SK-N-SH (cell line): ENCODE data around the gene SPRYD3. TPM values are rescaled to one million over a fixed set of nuclear protein-coding genes. Genes with fewer than 3 reads are reported as not detected.

ENCODE experiments used
- CTCF ChIA-PET: fragments of 300-600, 350-600 bp; formaldehyde crosslinking; extraction: SDS; loops from one replicate; lab custom pipeline; 2021; lab: Yijun Ruan, JAX
- POLR2A ChIA-PET: fragments of 350-600 bp; sonication (Branson Sonifier 250); formaldehyde crosslinking; extraction: SDS; loops from one replicate; lab custom pipeline; 2020; ENCODE audit warnings: antibody characterized with exemption, inconsistent platforms; lab: Yijun Ruan, JAX
- DNase-seq: peaks from one replicate; pipeline ENCODE4 v3.0.0; 2012
- H2AFZ ChIP-seq: fragments of 200-600 bp; sonication (generic); 2 replicates; pipeline ENCODE4 v1.8.1; 2016; ENCODE audit warnings: antibody characterized with exemption, mild to moderate bottlenecking, low read depth
- H3F3A ChIP-seq: fragments of 200-600 bp; sonication (generic); replicated peaks from 2 replicates; pipeline ENCODE3; 2016; ENCODE audit warnings: antibody characterized with exemption, mild to moderate bottlenecking; ENCODE audit not compliant: insufficient read depth
- H3K27ac ChIP-seq, 2 experiments: fragments of 200-500 bp in 1 of 2; fragments of 200-600 bp in 1 of 2; sonication (Bioruptor generic) in 1 of 2; sonication (generic), shearing (Covaris generic) in 1 of 2; 2 replicates each; pipeline versions ENCODE4 v1.5.1 to v1.6.1; 2014 to 2016; ENCODE audit warnings: low read depth in 2 of 2, inconsistent platforms in 1 of 2, low read length in 1 of 2, mild to moderate bottlenecking in 1 of 2, mixed read lengths in 1 of 2
- H3K27me3 ChIP-seq: fragments of 200-600 bp; sonication (generic), shearing (Covaris generic); 2 replicates; pipeline ENCODE4 v1.6.1; 2016; ENCODE audit warnings: mixed run types; ENCODE audit not compliant: insufficient read depth
- H3K36me3 ChIP-seq, 2 experiments: fragments of 200-500 bp in 1 of 2; fragments of 200-600 bp in 1 of 2; sonication (Bioruptor generic) in 1 of 2; sonication (generic) in 1 of 2; replicated peaks in 1 of 2; 2 replicates each; pipeline versions ENCODE3 to v1.5.1; 2014 to 2016; ENCODE audit warnings: low read length in 1 of 2, mild to moderate bottlenecking in 1 of 2; ENCODE audit not compliant: insufficient read depth in 2 of 2, control insufficient read depth in 1 of 2
- H3K4me1 ChIP-seq, 2 experiments: fragments of 200-500 bp in 1 of 2; fragments of 200-600 bp in 1 of 2; sonication (Bioruptor generic) in 1 of 2; sonication (generic), shearing (Covaris generic) in 1 of 2; 2 replicates each; pipeline versions ENCODE4 v1.5.1 to v1.6.1; 2014 to 2016; ENCODE audit warnings: low read depth in 1 of 2, low read length in 1 of 2, mixed run types in 1 of 2; ENCODE audit not compliant: insufficient read depth in 2 of 2, control insufficient read depth in 1 of 2
- H3K4me2 ChIP-seq: fragments of 200-600 bp; sonication (generic), shearing (Covaris generic); 2 replicates; pipeline ENCODE4 v1.6.1; 2017; ENCODE audit warnings: mixed run types
- H3K4me3 ChIP-seq, 2 experiments: fragments of 200-500 bp in 1 of 2; fragments of 200-600 bp in 1 of 2; sonication (Bioruptor generic) in 1 of 2; sonication (generic), shearing (Covaris generic) in 1 of 2; 2 replicates each; pipeline versions ENCODE4 v1.5.1 to v1.8.1; 2014 to 2016; ENCODE audit warnings: low read depth in 2 of 2, inconsistent platforms in 1 of 2, low read length in 1 of 2, mild to moderate bottlenecking in 1 of 2, mixed read lengths in 1 of 2, moderate library complexity in 1 of 2
- H3K79me2 ChIP-seq: fragments of 200-600 bp; sonication (generic); 2 replicates; pipeline ENCODE4 v1.8.1; 2017; ENCODE audit warnings: mild to moderate bottlenecking; ENCODE audit not compliant: insufficient read depth
- H3K9ac ChIP-seq: fragments of 200-600 bp; sonication (generic); 2 replicates; pipeline ENCODE4 v1.6.1; 2017; ENCODE audit warnings: mixed run types
- H3K9me2 ChIP-seq: fragments of 200-600 bp; sonication (generic); 2 replicates; pipeline ENCODE4 v1.6.1; 2017; ENCODE audit warnings: mixed run types
- H3K9me3 ChIP-seq: fragments of 200-600 bp; sonication (generic); 2 replicates; pipeline ENCODE4 v1.6.1; 2017; ENCODE audit warnings: mixed run types, mild to moderate bottlenecking, moderate library complexity
- H4K20me1 ChIP-seq: fragments of 200-600 bp; sonication (generic); 2 replicates; pipeline ENCODE4 v1.6.1; 2017; ENCODE audit warnings: mild to moderate bottlenecking, mixed run types; ENCODE audit not compliant: insufficient read depth
- CHD2 ChIP-seq: fragments of 150-350 bp; IDR thresholded peaks from 2 replicates; pipeline ENCODE4 v1.6.1; 2018; ENCODE audit warnings: low read length; ENCODE audit not compliant: partially characterized antibody
- ELF1 ChIP-seq: IDR thresholded peaks from 2 replicates; pipeline ENCODE4 v1.4.0; 2012
- EP300 ChIP-seq, 2 experiments: IDR thresholded peaks; 2 replicates each; pipeline versions ENCODE4 v1.4.0 to v1.6.1; 2012; ENCODE audit warnings: borderline replicate concordance in 1 of 2, low read depth in 1 of 2, low read length in 1 of 2
- EZH2phosphoT487 ChIP-seq: fragments of 200-600 bp; sonication (generic); IDR thresholded peaks from 2 replicates; pipeline ENCODE4 v1.6.1; 2017; ENCODE audit warnings: low read depth, mixed run types, mild to moderate bottlenecking, antibody characterized with exemption, moderate library complexity, borderline replicate concordance
- FOSL2 ChIP-seq: IDR thresholded peaks from 2 replicates; pipeline ENCODE4 v1.4.0; 2012; ENCODE audit warnings: low read depth, mild to moderate bottlenecking, moderate library complexity, borderline replicate concordance
- FOXJ3 ChIP-seq: sonication (generic); formaldehyde crosslinking; IDR thresholded peaks from 2 replicates; pipeline ENCODE4 v1.5.1; 2020; ENCODE audit warnings: mild to moderate bottlenecking, missing genetic modification reagents
- GABPA ChIP-seq: IDR thresholded peaks from 2 replicates; pipeline ENCODE4 v1.4.0; 2012; ENCODE audit warnings: low read depth, mild to moderate bottlenecking
- GATA2 ChIP-seq: sonication (generic); formaldehyde crosslinking; IDR thresholded peaks from 2 replicates; pipeline ENCODE4 v1.5.0; 2020; ENCODE audit warnings: mild to moderate bottlenecking, missing genetic modification reagents
- MXI1 ChIP-seq: IDR thresholded peaks from 2 replicates; pipeline ENCODE4 v1.6.1; 2012; ENCODE audit warnings: mild to moderate bottlenecking, low read depth, low read length, improper control_type of control experiment
- NFIC ChIP-seq: IDR thresholded peaks from 2 replicates; pipeline ENCODE4 v1.4.0; 2012; ENCODE audit warnings: borderline replicate concordance
- NRF1 ChIP-seq: IDR thresholded peaks from 2 replicates; pipeline ENCODE4 v1.6.1; 2012; ENCODE audit warnings: low read depth, mild to moderate bottlenecking, low read length
- POLR2AphosphoS5 ChIP-seq: IDR thresholded peaks from 2 replicates; pipeline ENCODE4 v1.6.1; 2012; ENCODE audit warnings: low read depth, low read length
- RAD21 ChIP-seq: IDR thresholded peaks from 2 replicates; pipeline ENCODE4 v1.6.1; 2012; ENCODE audit warnings: mild to moderate bottlenecking, low read length
- RFX5 ChIP-seq: IDR thresholded peaks from 2 replicates; pipeline ENCODE4 v1.6.1; 2012; ENCODE audit warnings: mild to moderate bottlenecking, improper control_type of control experiment, low read length
- SIN3A ChIP-seq: IDR thresholded peaks from 2 replicates; pipeline ENCODE4 v1.6.1; 2012; ENCODE audit warnings: low read depth, mild to moderate bottlenecking, low read length, moderate library complexity, borderline replicate concordance
- SMC3 ChIP-seq: IDR thresholded peaks from 2 replicates; pipeline ENCODE4 v1.6.1; 2012; ENCODE audit warnings: low read depth, low read length, improper control_type of control experiment
- TAF1 ChIP-seq: IDR thresholded peaks from 2 replicates; pipeline ENCODE4 v1.6.1; 2012; ENCODE audit warnings: low read depth, mild to moderate bottlenecking, low read length, moderate library complexity, borderline replicate concordance
- TEAD4 ChIP-seq: IDR thresholded peaks from 2 replicates; pipeline ENCODE4 v1.4.0; 2012; ENCODE audit warnings: mild to moderate bottlenecking, borderline replicate concordance; ENCODE audit not compliant: insufficient read depth
- WGBS: methylation state at CpG from one replicate; pipeline ENCODE4 v1.1.6; 2017; ENCODE audit warnings: low lambda C conversion rate; 5-methylcytosine and 5-hydroxymethylcytosine counted together
- polyA plus RNA-seq, 3 experiments: library from polyadenylated mRNA; depleted of rRNA; stranded (reverse); fragments of >200 nt; gene quantifications; 2 replicates each; pipeline ENCODE4 v1.2.3, GENCODE V29; 2012
- TF ChIP-seq, protein P1 (sequence below): IDR thresholded peaks from 2 replicates; pipeline ENCODE4 v1.4.0; 2012; ENCODE audit warnings: low read depth, borderline replicate concordance
- TF ChIP-seq, protein P2 (sequence below): IDR thresholded peaks from 2 replicates; pipeline ENCODE4 v1.4.0; 2012; ENCODE audit warnings: low read depth
- TF ChIP-seq, protein P3 (sequence below): IDR thresholded peaks from 2 replicates; pipeline ENCODE4; 2012
- TF ChIP-seq, protein P4 (sequence below): fragments of 200-600 bp; sonication (generic); IDR thresholded peaks from 2 replicates; pipeline ENCODE4 v1.6.1; 2017; ENCODE audit warnings: antibody characterized with exemption, mild to moderate bottlenecking, moderate library complexity

Gene SPRYD3
- polyA plus RNA-seq, 1 of the 3 experiments (the other 2 are of a cell fraction): 20.3 TPM

DNA sequence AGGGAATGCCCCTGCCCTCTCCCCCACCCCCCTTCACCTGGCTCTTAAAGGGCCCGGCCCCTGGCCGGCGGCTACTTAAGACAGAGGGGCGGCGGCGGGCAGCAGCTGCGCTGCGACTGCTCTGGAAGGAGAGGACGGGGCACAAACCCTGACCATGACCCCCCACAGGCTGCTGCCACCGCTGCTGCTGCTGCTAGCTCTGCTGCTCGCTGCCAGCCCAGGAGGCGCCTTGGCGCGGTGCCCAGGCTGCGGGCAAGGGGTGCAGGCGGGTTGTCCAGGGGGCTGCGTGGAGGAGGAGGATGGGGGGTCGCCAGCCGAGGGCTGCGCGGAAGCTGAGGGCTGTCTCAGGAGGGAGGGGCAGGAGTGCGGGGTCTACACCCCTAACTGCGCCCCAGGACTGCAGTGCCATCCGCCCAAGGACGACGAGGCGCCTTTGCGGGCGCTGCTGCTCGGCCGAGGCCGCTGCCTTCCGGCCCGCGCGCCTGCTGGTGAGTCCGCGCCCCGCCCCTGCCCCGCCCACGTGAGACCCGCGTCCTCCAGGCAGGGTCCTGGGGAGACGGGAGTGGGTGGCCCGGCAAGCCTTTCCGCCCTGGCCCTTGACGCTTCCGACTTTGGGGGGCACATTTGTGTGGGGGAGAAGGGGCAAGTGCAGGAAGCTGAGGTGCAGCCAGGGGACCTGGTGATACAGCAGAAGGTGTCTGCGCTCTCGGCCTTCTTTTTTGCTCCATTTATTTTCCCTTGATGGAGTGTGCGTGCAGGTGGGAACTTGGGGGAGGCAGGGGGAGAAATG lies 18.6 kb upstream of the SPRYD3 start, which contains the start of gene IGFBP6 (continued):
- TF ChIP-seq, protein P1, sequence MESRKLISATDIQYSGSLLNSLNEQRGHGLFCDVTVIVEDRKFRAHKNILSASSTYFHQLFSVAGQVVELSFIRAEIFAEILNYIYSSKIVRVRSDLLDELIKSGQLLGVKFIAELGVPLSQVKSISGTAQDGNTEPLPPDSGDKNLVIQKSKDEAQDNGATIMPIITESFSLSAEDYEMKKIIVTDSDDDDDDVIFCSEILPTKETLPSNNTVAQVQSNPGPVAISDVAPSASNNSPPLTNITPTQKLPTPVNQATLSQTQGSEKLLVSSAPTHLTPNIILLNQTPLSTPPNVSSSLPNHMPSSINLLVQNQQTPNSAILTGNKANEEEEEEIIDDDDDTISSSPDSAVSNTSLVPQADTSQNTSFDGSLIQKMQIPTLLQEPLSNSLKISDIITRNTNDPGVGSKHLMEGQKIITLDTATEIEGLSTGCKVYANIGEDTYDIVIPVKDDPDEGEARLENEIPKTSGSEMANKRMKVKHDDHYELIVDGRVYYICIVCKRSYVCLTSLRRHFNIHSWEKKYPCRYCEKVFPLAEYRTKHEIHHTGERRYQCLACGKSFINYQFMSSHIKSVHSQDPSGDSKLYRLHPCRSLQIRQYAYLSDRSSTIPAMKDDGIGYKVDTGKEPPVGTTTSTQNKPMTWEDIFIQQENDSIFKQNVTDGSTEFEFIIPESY: no peak
- TF ChIP-seq POLR2AphosphoS5: peak; percentile 60; the same call in 1 of the 2 replicates
- TF ChIP-seq RFX5: no peak
- no peak for TF ChIP-seq TEAD4
- no peak for TF ChIP-seq NRF1
- TF ChIP-seq CHD2: no peak
- no peak for TF ChIP-seq FOSL2
- TF ChIP-seq, protein P2, sequence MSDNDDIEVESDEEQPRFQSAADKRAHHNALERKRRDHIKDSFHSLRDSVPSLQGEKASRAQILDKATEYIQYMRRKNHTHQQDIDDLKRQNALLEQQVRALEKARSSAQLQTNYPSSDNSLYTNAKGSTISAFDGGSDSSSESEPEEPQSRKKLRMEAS: 0 out of 2 replicates have a peak, but pooled peaks have one; percentile 48
- TF ChIP-seq EZH2phosphoT487: no peak
- TF ChIP-seq EP300 (IDR thresholded peaks at IDR 0.05; ENCODE audit: borderline replicate concordance in 1 of 2, low read depth in 1 of 2, low read length in 1 of 2): peak in 1 of 2 experiments; percentile 6; a peak in 1 of 4 replicates
- TF ChIP-seq MXI1: peak; percentile 32; the same call in 1 of the 2 replicates
- peak; percentile 92 for TF ChIP-seq NFIC

DNA sequence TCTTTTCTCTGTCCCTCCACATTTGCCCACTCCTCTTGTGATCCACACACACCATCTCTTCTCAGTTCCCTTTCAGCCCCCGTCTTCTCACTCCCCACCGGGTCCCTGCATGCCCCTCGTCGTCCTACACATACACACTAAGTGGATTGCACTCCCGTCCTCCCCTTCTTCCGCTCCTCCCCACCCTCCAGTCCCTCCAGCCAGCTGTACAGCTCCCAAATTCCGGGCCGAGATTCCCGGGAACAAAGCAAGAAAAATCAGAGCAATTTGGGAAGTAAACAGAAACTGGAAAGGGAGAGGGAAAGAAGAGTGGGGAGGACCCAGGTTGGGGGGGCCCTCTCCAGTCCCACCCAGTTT lies 18.0 kb upstream of the SPRYD3 start:
- Histone ChIP-seq H3K27me3 (no peaks in the 10 kb centered on the region), H3K36me3 (peaks cover 6 to 8% of the 10 kb centered on the region in 2 experiments), H3K4me2 (peak overlapping the region; percentile 100), H3K9me2 (no peaks in the 10 kb centered on the region), H3F3A (peaks cover 30% of the 10 kb centered on the region), H3K4me3 (peak overlapping the region; percentile 62 to 78), H3K9me3 (no peaks in the 10 kb centered on the region), H3K27ac (peak overlapping the region; percentile 90 to 98), H3K9ac (peak overlapping the region; percentile 81), H3K79me2 (peaks cover 10% of the 10 kb centered on the region; the same call in 1 of the 2 replicates), H2AFZ (peak overlapping the region; percentile 74), H3K4me1 (peaks cover 10 to 21% of the 10 kb centered on the region in 2 experiments; a peak in 2 of 4 replicates), H4K20me1 (no peaks in the 10 kb centered on the region)
- POLR2A ChIA-PET: interaction anchor here (0.7 to 1.2 kb wide), 4 partner anchors 11 to 31 kb away, joined by 3 to 10 read pairs (median 6); partner anchors contain the start of gene SPRYD3
- DNase-seq: peak; percentile 63
- 7% methylated on average over 9 of the region's 9 CpGs for WGBS
- CTCF ChIA-PET: interaction anchor here (1.1 to 7.6 kb wide), 7 partner anchors 15 to 94 kb away, joined by 3 to 385 read pairs (median 27); partner anchors contain the start of gene SPRYD3
- no peak for TF ChIP-seq SIN3A
- TF ChIP-seq TAF1: no peak
- TF ChIP-seq RAD21: no peak
- no peak for TF ChIP-seq GATA2
- TF ChIP-seq FOXJ3: no peak
- TF ChIP-seq, protein P3, sequence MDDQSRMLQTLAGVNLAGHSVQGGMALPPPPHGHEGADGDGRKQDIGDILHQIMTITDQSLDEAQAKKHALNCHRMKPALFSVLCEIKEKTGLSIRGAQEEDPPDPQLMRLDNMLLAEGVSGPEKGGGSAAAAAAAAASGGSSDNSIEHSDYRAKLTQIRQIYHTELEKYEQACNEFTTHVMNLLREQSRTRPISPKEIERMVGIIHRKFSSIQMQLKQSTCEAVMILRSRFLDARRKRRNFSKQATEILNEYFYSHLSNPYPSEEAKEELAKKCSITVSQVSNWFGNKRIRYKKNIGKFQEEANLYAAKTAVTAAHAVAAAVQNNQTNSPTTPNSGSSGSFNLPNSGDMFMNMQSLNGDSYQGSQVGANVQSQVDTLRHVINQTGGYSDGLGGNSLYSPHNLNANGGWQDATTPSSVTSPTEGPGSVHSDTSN: no peak
- TF ChIP-seq, protein P4, sequence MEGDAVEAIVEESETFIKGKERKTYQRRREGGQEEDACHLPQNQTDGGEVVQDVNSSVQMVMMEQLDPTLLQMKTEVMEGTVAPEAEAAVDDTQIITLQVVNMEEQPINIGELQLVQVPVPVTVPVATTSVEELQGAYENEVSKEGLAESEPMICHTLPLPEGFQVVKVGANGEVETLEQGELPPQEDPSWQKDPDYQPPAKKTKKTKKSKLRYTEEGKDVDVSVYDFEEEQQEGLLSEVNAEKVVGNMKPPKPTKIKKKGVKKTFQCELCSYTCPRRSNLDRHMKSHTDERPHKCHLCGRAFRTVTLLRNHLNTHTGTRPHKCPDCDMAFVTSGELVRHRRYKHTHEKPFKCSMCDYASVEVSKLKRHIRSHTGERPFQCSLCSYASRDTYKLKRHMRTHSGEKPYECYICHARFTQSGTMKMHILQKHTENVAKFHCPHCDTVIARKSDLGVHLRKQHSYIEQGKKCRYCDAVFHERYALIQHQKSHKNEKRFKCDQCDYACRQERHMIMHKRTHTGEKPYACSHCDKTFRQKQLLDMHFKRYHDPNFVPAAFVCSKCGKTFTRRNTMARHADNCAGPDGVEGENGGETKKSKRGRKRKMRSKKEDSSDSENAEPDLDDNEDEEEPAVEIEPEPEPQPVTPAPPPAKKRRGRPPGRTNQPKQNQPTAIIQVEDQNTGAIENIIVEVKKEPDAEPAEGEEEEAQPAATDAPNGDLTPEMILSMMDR: no peak
- no peak for TF ChIP-seq TEAD4
- TF ChIP-seq RFX5: no peak
- no peak for TF ChIP-seq GABPA
- no peak for TF ChIP-seq ELF1
- TF ChIP-seq POLR2AphosphoS5: no peak
- no peak for TF ChIP-seq SMC3
- TF ChIP-seq NFIC: no peak
- TF ChIP-seq MXI1: no peak
- TF ChIP-seq CHD2: no peak
- TF ChIP-seq, protein P1: no peak
